A549 (cell line): ENCODE measurements around the gene PLD6.
A peak's percentile ranks its signal among the peaks of the same experiment; 100 is the strongest.

Source experiments
- CTCF ChIP-seq: fragments of >200 bp; sonication (Bioruptor Twin); formaldehyde crosslinking; IDR thresholded peaks from 3 replicates; pipeline ENCODE4 v1.5.1; 2016
- EP300 ChIP-seq, 2 experiments: fragments of >200 bp; sonication (Bioruptor Twin); formaldehyde crosslinking; IDR thresholded peaks; 2 replicates in 1 of 2; 3 replicates in 1 of 2; pipeline ENCODE4 v1.6.1; 2016 to 2017
- MAZ ChIP-seq: fragments of 150-350 bp; IDR thresholded peaks from 2 replicates; pipeline ENCODE4 v1.6.1; 2014; ENCODE audit warnings: antibody characterized with exemption, low read depth, low read length, borderline replicate concordance
- RAD21 ChIP-seq, 2 experiments: fragments of >200 bp in 1 of 2; sonication (Bioruptor Twin) in 1 of 2; formaldehyde crosslinking in 1 of 2; IDR thresholded peaks in 1 of 2; conservative IDR thresholded peaks in 1 of 2; 2 replicates in 1 of 2; 3 replicates in 1 of 2; pipeline ENCODE4 v1.6.1; 2012 to 2018; ENCODE audit warnings: inconsistent platforms in 1 of 2
- RCOR1 ChIP-seq: fragments of 150-350 bp; IDR thresholded peaks from 2 replicates; pipeline ENCODE4 v1.6.1; 2014; ENCODE audit warnings: antibody characterized with exemption, low read length, low read depth
- SMC3 ChIP-seq: fragments of >200 bp; sonication (Bioruptor Twin); formaldehyde crosslinking; IDR thresholded peaks from 3 replicates; pipeline ENCODE4 v1.6.1; 2018; ENCODE audit warnings: inconsistent platforms

- TF ChIP-seq CTCF: no peak
- TF ChIP-seq SMC3: no peak
- TF ChIP-seq EP300 (IDR thresholded peaks at IDR 0.05): no peak
- peak; percentile 74; the same call in 1 of the 2 replicates for TF ChIP-seq MAZ
- no peak for TF ChIP-seq RAD21 (conservative IDR thresholded peaks at IDR 0.05 in 1 of 2, IDR thresholded peaks at IDR 0.05 in 1 of 2)
- no peak for TF ChIP-seq RCOR1
Measured at GRCh38 chr17:17206124-17206912, at the start of gene PLD6.
